Nephron (organoid): ENCODE results near the gene ZFR2.
A peak's percentile ranks its signal among the peaks of the same experiment; 100 is the strongest.

Source experiments
- H3K27ac Mint-ChIP-seq, 3 experiments: 2 replicates each; pipeline ENCODE4 v1.8.0; 2020; ENCODE audit warnings: mixed read lengths in 3 of 3, mild to moderate bottlenecking in 2 of 3, moderate library complexity in 1 of 3
- H3K27me3 Mint-ChIP-seq: 2 replicates; pipeline ENCODE4 v1.8.0; 2021; ENCODE audit warnings: low read depth, mild to moderate bottlenecking, moderate library complexity, mixed read lengths
- H3K36me3 Mint-ChIP-seq: 2 replicates; pipeline ENCODE4 v1.8.0; 2020; ENCODE audit warnings: low read depth, mixed read lengths
- H3K4me1 Mint-ChIP-seq: 2 replicates; pipeline ENCODE4 v1.8.0; 2020; ENCODE audit warnings: mixed read lengths
- H3K4me3 Mint-ChIP-seq, 3 experiments: 2 replicates each; pipeline ENCODE4 v1.8.0; 2020; ENCODE audit warnings: mild to moderate bottlenecking in 3 of 3, mixed read lengths in 3 of 3, moderate library complexity in 2 of 3
- H3K9me3 Mint-ChIP-seq: 2 replicates; pipeline ENCODE4 v1.8.0; 2020; ENCODE audit warnings: mixed read lengths
- CTCF ChIP-seq, 3 experiments: fragments of 200-600 bp; sonication (generic); IDR thresholded peaks; one replicate each; pipeline ENCODE4 v1.5.0; 2021; ENCODE audit warnings: antibody characterized with exemption in 3 of 3; ENCODE audit not compliant: unreplicated experiment in 3 of 3

The ZFR2 gene

GRCh38 chr19:3785938-3786824 is 82.7 kb downstream of the ZFR2 start, which contains the start of gene MATK:
TSS of gene MATK (minus strand) at chr19:3786381. CDS start at chr19:3785135, 1,246 bp downstream.
- peaks cover 77% of the 10 kb centered on the region for H3K27me3 Mint-ChIP-seq
- H3K27ac Mint-ChIP-seq = no peak within 1 kb of the TSS
- H3K9me3 Mint-ChIP-seq = peaks cover 12% of the 10 kb centered on the region
- TF ChIP-seq CTCF (IDR thresholded peaks at IDR 0.05; ENCODE audit: unreplicated experiment in 3 of 3) = no peak
- no peaks in the 10 kb centered on the region for H3K4me1 Mint-ChIP-seq
- peak within 1 kb of the TSS; percentile 56 to 64 (median 59) for H3K4me3 Mint-ChIP-seq
- H3K36me3 Mint-ChIP-seq = peaks cover 5% of the 10 kb centered on the region

- H3K36me3 Mint-ChIP-seq = peaks cover 5% of the 10 kb centered on the region
- peak overlapping the region; percentile 56 to 59 (median 56) for H3K4me3 Mint-ChIP-seq
- no peak for TF ChIP-seq CTCF (IDR thresholded peaks at IDR 0.05; ENCODE audit: unreplicated experiment in 3 of 3)
- peaks cover 74% of the 10 kb centered on the region for H3K27me3 Mint-ChIP-seq
- no peak overlapping the region for H3K27ac Mint-ChIP-seq
- peaks cover 16% of the 10 kb centered on the region for H3K9me3 Mint-ChIP-seq
- H3K4me1 Mint-ChIP-seq = no peaks in the 10 kb centered on the region
Measured at GRCh38 chr19:3785451-3785937, 83.3 kb downstream of the ZFR2 start.

- Mint-ChIP-seq H3K36me3 (peaks cover 5% of the 10 kb centered on the region), H3K27me3 (peaks cover 68% of the 10 kb centered on the region), H3K27ac (no peak overlapping the region), H3K4me3 (peak overlapping the region; percentile 58 to 75 (median 74)), H3K4me1 (no peaks in the 10 kb centered on the region), H3K9me3 (peaks cover 16% of the 10 kb centered on the region)
- TF ChIP-seq CTCF (IDR thresholded peaks at IDR 0.05; ENCODE audit: unreplicated experiment in 3 of 3) = no peak
Measured at GRCh38 chr19:3784607-3785450, 84.0 kb downstream of the ZFR2 start.

GRCh38 chr19:3783660-3784584 is 84.9 kb downstream of the ZFR2 start:
- peaks cover 58% of the 10 kb centered on the region for H3K27me3 Mint-ChIP-seq
- no peak overlapping the region for H3K27ac Mint-ChIP-seq
- H3K9me3 Mint-ChIP-seq = peaks cover 16% of the 10 kb centered on the region
- no peak for TF ChIP-seq CTCF (IDR thresholded peaks at IDR 0.05; ENCODE audit: unreplicated experiment in 3 of 3)
- H3K4me3 Mint-ChIP-seq = peak overlapping the region; percentile 58 to 75 (median 74)
- H3K36me3 Mint-ChIP-seq = peaks cover 5% of the 10 kb centered on the region
- H3K4me1 Mint-ChIP-seq = no peaks in the 10 kb centered on the region

GRCh38 chr19:3782903-3783302 is 85.9 kb downstream of the ZFR2 start:
- Mint-ChIP-seq H3K4me3 (no peak overlapping the region), H3K4me1 (no peaks in the 10 kb centered on the region), H3K36me3 (peaks cover 5% of the 10 kb centered on the region), H3K27ac (no peak overlapping the region), H3K9me3 (peaks cover 16% of the 10 kb centered on the region), H3K27me3 (peaks cover 54% of the 10 kb centered on the region)
- no peak for TF ChIP-seq CTCF (IDR thresholded peaks at IDR 0.05; ENCODE audit: unreplicated experiment in 3 of 3)
